Putamen (tissue), 1 donor: Measurements from ENCODE around the gene ZNF740.

Experiments
- DNase-seq: peaks from one replicate; pipeline ENCODE4 v3.0.0-alpha.2; 2016; ENCODE audit warnings: low spot score

The ZNF740 gene

GRCh38 chr12:53214221-53214620 lies 33.7 kb downstream of the ZNF740 start:
- no peak for DNase-seq

DNA sequence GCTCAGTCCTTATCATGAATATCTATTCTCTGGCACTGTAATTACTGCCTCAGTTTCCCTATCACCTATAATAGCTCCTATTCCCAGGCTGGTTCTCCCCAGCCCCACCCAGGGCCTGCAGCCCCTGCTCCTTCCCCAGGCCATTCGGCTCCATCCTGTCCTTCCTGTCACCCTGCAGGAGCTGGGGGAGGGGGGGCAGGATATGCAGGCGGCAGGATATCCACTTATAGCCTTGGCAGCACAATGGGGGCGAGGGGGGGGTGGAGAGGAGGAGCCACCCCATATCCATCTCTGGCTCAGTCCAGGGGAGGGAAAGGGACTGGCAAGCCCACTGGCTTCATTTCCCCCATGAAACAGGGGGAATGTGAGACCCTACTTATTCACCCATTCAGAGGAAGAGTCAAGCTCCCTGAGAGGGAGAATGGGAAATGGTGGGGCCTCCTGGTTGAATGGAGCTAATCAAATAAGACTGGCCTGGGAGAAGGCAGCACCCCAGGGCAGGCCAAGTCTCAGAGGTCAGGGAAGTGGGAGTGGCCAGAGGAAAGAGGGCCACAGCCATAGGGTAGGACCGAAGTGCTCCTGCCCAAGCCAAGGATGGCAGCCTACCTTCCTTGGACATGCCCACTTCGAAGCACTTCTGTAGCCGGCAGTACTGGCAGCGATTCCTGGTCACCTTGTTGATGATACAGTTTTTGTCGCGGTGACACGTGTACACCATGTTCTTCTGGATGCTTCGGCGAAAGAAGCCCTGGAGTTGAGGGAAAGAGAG lies 34.3 kb downstream of the ZNF740 start:
- DNase-seq, result no peak

- DNase-seq, result no peak
Observed at GRCh38 chr12:53215497-53215896, 35.0 kb downstream of the ZNF740 start.

DNA sequence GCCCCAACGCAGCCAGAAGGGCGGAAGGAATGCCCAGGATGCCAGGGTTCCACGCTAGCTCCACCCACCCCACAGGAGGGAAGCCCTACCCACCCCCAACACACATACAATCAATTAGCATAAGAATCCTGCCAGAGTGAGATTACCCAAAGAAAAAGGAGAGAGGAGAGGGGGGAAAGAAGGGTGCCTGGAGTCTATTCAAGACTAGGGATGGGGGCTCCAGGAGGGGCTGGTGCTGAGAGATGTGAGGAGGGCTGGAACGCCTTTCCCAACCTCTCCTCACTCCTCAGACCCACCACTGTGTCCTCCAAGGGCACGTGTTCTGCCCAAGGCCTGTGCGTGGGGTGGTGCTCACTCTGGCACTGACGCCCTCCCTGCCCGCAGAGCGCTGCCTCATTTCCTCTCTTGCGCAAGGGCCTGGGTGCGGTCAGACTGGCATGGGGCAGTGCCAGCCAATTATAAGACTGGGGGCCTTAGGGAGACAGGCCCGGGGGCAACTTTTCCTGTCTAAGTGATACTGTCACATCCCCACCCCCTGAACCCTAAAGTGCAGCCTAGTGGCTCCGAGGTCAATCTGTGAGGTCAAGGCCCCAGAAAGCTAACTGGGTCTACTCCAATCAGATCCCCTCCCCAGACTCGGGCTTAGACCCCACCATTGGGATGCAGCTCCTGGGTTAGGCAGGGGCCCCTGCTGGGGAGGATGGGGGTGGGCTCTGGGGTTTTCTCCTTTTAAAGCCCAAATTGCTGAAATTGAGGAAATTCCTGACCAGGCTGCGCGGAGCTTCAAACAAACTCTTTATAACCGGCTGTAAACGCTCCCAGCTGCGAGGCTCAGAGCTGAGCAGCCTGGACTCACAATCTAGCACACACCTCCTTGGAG lies 36.8 kb downstream of the ZNF740 start:
- DNase-seq, result no peak

DNA sequence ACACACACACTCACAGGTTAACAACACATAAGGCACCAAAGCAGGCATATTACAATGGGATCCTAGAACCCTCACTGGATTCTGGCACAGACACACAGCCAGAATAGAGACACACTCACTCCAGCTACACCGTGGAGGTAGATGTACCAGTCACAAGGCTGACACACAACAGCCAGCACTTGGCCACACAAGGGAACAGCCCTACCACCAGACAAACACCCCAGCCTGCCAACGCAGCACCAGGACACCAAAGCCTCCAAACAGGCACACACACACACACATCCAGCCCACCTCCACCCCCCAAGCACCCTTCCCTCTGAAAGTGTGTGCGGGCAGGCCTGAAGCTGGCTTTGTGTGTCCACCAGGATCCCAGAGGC lies 37.4 kb downstream of the ZNF740 start:
- DNase-seq, result no peak

DNA sequence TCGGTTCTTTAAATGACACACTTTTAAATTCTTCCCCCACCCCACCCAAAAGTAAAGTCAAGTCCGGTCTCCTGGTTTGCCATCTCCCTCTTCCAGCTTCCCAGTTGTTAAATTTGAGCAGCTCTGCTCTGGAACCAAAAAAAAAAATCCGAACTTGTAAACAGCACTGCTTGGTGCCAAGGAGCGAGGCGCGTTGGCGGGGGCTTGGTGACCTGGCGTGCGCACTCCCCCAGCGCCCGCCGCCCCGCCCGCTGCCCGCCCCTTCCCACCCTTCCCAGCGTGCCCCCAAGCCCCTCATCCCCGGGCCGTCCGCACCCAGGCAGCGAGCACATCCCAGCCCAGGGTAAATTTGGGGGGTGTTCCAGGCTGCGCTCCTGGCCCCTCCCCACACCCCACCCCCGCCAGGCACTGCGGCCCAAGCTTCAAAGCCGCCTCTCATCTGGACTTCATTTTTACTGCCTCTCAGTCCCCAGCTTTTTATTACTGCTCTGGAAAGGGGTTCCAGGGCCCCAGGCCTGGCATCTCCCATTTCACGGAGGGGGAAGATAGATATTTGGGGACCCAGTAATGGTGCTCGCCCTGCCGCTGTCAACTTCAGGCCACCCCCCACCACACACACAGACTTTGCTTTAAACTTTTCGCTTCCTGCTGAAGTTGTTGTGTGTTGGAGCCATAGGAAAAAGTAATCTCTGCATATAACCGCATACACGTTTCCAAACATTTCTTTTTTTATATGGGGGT lies 38.2 kb downstream of the ZNF740 start:
- no peak for DNase-seq

GRCh38 chr12:53219292-53219955 lies 38.9 kb downstream of the ZNF740 start:
- no peak for DNase-seq

GRCh38 chr12:53219956-53220693 lies 39.6 kb downstream of the ZNF740 start:
- DNase-seq, result peak; percentile 79

GRCh38 chr12:53220694-53221202 lies 40.2 kb downstream of the ZNF740 start:
- peak; percentile 83 for DNase-seq

DNA sequence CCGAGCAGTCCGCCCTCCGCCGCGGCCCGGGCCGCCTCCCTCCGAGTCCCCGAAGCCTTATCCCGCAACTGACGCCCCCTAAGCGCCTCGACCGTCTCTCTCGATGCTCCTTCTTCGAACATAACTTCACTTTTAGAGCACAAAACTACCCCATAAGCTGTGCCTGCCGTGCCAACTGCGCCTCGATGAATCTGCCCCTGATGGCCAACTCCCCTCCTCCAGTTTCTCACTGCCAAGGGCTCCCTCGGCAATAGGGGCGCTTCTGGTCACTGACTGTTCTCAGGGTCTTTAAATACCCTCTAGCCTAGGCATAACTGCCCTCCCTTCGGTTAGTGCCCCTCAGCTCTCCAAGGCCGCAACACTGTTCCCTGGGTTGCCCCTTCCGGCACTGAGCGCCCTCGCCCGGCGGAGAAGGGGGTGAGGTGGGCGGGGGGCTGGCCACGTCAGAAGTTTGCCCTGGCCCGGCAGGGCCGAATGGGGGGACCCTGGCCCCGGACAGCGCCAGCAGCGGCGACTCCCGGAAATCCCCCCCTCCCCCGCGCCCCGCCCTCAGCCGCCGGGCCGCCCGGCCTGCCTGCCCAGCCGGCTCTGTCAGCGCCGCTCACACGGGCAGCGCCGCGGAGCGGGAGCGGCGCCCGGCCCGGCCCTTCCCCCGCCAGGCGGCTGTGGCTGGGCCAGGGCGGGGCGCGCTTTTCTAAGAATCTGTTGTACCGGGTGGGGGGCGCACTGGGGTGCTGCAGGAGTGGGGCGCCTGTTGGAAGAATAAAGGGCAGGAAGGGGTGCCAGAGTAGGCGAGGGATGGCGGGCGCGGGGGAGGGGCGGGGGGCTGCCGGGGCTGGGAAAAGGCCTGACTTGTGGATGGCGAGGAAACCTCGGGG lies 40.9 kb downstream of the ZNF740 start:
- peak; percentile 64 for DNase-seq

- DNase-seq, result no peak
Observed at GRCh38 chr12:53222170-53222721, 41.7 kb downstream of the ZNF740 start.

GRCh38 chr12:53222806-53223261 lies 42.3 kb downstream of the ZNF740 start:
- DNase-seq, result no peak

- peak; percentile 75 for DNase-seq
Observed at GRCh38 chr12:53223389-53224060, 43.0 kb downstream of the ZNF740 start.

- no peak for DNase-seq
Observed at GRCh38 chr12:53224061-53224896, 43.8 kb downstream of the ZNF740 start.

- no peak for DNase-seq
Observed at GRCh38 chr12:53224897-53225634, 44.5 kb downstream of the ZNF740 start.

GRCh38 chr12:53225635-53226424 lies 45.3 kb downstream of the ZNF740 start:
- peak; percentile 55 for DNase-seq

DNA sequence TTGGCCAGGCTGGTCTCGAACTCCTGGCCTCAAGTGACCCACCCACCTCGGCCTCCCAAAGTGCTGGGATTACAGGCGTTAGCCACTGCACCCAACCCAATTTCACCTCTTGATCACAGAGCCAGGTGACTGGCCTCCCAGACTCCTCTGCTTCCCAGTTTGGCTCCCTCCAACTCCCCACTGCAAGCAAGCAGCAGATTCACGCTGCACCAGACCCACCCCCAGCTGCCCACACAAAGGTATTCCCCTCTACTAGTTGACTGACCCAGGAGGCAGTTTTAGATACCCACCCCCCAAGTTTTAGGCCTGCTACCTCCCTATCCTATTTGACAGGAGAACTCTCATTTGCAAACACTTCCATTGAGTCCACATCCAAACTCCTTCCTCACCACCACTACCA lies 46.3 kb downstream of the ZNF740 start:
- DNase-seq, result no peak
